ENCODE results near the gene CACNA1H. TPM values are rescaled to one million over a fixed set of nuclear protein-coding genes. Genes with fewer than 3 reads are reported as not detected.
"Not testable (repeated sequence)": the region's sequence is repeated elsewhere in the genome, so short reads cannot be mapped to it uniquely, and the experiment has no call there.

The CACNA1H gene
- total RNA-seq, 4 donors from 2014 or later, result 225 to 361 (median 259) TPM

DNA sequence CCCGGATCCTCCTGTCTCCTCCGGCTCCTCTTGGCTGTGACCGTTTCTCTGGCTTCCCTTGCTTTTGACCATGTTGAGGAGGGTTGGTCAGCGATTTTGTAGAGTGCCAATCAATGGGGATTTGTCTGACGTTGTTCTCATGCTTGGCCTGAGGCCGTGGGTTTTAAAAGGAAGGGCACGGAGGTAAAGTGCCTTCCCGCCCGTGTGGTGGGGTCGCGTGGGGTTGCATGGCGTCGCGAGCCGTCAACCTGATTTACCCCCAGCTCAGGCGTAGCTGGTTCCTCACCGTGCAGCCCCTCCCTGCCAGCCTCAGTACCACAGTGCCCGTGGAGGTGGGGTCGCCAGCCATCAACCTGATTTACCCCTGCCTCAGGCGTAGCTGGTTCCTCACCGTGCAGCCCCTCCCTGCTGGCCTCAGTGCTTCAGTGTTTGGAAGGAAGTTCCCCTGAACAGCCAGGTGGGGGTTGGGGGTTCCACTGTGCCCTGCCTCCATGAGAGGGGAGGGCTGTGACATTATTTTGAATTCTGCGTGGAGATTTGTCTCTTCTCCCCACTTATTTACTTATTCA is 92.6 kb downstream of the CACNA1H start:
- intact Hi-C loops (cut with DNase I), result no loop called here
- TF ChIP-seq EP300 (IDR thresholded peaks at IDR 0.05), result no peak
- TF ChIP-seq POLR2AphosphoS5 (IDR thresholded peaks at IDR 0.05), result no peak
- TF ChIP-seq, protein P1, sequence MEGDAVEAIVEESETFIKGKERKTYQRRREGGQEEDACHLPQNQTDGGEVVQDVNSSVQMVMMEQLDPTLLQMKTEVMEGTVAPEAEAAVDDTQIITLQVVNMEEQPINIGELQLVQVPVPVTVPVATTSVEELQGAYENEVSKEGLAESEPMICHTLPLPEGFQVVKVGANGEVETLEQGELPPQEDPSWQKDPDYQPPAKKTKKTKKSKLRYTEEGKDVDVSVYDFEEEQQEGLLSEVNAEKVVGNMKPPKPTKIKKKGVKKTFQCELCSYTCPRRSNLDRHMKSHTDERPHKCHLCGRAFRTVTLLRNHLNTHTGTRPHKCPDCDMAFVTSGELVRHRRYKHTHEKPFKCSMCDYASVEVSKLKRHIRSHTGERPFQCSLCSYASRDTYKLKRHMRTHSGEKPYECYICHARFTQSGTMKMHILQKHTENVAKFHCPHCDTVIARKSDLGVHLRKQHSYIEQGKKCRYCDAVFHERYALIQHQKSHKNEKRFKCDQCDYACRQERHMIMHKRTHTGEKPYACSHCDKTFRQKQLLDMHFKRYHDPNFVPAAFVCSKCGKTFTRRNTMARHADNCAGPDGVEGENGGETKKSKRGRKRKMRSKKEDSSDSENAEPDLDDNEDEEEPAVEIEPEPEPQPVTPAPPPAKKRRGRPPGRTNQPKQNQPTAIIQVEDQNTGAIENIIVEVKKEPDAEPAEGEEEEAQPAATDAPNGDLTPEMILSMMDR (IDR thresholded peaks at IDR 0.05), result no peak
- TF ChIP-seq POLR2A (IDR thresholded peaks at IDR 0.05; ENCODE audit: low read depth), result no peak
- Histone ChIP-seq H3K4me1 (peaks cover 0 to 4% (median 2%) of the 10 kb centered on the region in 4 donors), H3K4me3 (no peak overlapping the region), H3K36me3 (no peaks in the 10 kb centered on the region), H3K27ac (replicated peaks in 1 of 4) (no peak overlapping the region), H3K27me3 (peaks cover 0 to 45% (median 0%) of the 10 kb centered on the region in 4 donors), H3K9me3 (no peaks in the 10 kb centered on the region)
- WGBS, result 46% methylated on average over 18 of the region's 22 CpGs
- no peak for DNase-seq (ENCODE audit: extremely low spot score)

DNA sequence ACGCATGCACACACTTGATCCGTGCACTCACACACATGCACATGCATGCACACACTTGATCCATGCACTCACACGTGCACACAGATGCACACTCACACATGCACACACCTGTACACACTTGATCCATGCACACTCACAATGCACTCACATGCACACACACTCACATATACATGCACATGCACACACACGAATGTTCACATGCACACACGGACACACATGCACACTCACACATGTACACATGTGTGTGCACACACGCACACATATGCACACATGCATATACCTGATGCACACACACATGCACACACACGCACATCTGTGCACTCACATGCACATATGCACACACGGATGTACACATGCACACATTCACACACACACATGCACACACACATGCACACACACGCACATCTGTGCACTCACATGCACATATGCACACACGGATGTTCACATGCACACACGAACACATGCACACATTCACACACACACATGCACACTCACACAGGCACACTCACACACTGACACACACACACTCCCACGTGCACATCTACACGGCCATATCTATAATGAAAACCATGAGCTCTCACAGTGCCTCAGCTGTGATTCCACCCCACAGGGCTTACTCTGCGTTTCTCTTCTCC is 95.1 kb downstream of the CACNA1H start:
- WGBS, result 73% methylated on average over 12 of the region's 14 CpGs
- peaks cover 0 to 45% (median 0%) of the 10 kb centered on the region in 4 donors for H3K27me3 ChIP-seq
- H3K27ac ChIP-seq (replicated peaks in 1 of 4); intact Hi-C loops (cut with DNase I); H3K9me3 ChIP-seq; H3K36me3 ChIP-seq; H3K4me3 ChIP-seq; DNase-seq (ENCODE audit: extremely low spot score); H3K4me1 ChIP-seq: not testable (repeated sequence)

DNA sequence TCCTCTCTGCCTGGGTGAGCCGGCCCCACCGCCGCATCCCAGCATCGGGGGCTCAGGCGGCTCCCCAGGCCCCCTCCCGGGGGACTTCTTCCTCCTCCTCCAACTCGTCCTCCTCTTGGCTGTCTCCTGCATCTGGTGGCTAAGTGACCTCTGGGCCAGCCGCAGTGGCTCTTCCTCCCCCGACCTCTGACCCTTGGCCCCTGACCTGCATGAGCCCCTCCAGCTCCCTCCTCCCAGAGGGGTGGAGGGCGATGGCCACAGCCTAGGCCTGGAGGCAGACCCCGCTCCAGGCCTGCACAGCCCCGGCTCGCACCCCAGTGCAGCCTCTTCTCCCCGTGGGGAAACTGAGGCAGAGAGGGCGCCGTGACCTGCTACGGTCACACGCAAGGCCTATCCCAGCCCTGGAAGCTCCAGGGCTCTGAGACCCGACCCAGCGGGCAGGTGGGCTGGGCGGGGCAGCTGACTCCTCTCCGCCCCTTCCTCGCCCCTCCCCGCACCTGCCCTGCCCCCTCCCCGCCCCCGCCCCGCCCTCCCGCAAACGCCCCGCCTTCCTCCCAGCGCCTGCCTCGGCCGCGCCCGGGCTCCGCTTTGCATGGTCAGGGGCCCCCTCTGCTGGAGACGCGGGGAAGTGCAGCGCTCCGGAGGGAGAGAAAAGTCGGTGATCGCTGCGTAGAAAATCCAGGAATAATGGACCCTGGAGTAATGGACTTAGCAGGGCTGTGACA is 96.3 kb downstream of the CACNA1H start:
- DNase-seq (ENCODE audit: extremely low spot score); intact Hi-C loops (cut with DNase I); H3K36me3 ChIP-seq; H3K4me3 ChIP-seq; H3K4me1 ChIP-seq; H3K27ac ChIP-seq (replicated peaks in 1 of 4); H3K9me3 ChIP-seq: not testable (repeated sequence)
- H3K27me3 ChIP-seq, result peaks cover 0 to 40% (median 0%) of the 10 kb centered on the region in 4 donors
- WGBS, result no CpG with 5 or more reads among the region's 43 CpGs

DNA sequence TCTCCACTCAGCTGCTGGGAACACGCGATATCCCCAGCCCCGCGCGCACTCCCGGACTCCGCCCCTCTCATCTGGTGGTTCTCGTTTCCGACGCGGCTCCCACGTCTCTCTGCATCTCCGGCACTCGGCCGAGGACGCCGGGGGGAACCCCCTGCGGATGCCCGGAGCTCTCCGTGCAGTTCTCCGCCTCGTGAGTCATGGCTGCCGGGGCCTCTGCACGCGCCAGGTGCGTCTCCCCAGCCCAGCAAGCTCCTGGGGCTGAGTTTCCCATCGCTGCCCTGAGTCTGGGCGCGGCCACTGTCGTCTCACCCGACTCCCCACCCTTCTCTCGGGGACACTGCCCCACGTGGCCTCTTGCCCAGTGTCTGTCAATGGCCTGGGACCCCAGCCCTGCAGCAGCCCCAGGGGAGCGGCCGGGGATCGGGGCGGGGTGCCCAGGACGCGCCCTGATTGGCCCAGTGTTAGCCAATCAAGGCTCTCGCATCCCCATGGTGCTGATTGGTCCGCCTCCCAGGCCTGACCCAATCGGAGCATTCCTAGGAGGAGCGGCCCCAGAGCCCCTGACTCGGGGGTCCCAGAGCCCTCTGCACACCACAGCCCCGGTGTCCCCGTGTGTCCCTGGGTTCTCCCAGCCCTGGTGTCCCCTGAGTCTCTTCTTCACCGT is 100.9 kb downstream of the CACNA1H start:
- WGBS, result no CpG with 5 or more reads among the region's 47 CpGs
- H3K36me3 ChIP-seq; H3K4me3 ChIP-seq; intact Hi-C loops (cut with DNase I); H3K27ac ChIP-seq (replicated peaks in 1 of 4); H3K9me3 ChIP-seq; H3K4me1 ChIP-seq; DNase-seq (ENCODE audit: extremely low spot score): not testable (repeated sequence)
- peaks cover 0 to 42% (median under 1%) of the 10 kb centered on the region in 4 donors for H3K27me3 ChIP-seq

DNA sequence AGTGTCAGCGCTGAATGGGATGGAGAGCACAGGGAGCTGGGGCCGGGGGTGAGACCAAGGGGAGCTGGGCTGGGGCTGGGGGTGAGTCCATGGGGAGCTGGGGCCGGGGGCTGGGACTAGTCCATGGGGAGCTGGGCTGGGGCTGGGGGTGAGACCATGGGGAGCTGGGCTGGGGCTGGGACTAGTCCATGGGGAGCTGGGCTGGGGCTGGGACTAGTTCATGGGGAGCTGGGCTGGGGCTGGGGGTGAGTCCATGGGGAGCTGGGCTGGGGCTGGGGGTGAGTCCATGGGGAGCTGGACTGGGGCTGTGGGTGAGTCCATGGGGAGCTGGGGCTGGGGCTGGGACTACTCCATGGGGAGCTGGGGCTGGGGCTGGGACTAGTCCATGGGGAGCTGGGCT is 101.9 kb downstream of the CACNA1H start:
- H3K9me3 ChIP-seq; intact Hi-C loops (cut with DNase I); H3K4me1 ChIP-seq; H3K36me3 ChIP-seq; H3K27ac ChIP-seq (replicated peaks in 1 of 4); H3K4me3 ChIP-seq; DNase-seq (ENCODE audit: extremely low spot score): not testable (repeated sequence)
- peaks cover 0 to 51% (median 9%) of the 10 kb centered on the region in 4 donors for H3K27me3 ChIP-seq
- WGBS, result no CpG with 5 or more reads among the region's 3 CpGs

DNA sequence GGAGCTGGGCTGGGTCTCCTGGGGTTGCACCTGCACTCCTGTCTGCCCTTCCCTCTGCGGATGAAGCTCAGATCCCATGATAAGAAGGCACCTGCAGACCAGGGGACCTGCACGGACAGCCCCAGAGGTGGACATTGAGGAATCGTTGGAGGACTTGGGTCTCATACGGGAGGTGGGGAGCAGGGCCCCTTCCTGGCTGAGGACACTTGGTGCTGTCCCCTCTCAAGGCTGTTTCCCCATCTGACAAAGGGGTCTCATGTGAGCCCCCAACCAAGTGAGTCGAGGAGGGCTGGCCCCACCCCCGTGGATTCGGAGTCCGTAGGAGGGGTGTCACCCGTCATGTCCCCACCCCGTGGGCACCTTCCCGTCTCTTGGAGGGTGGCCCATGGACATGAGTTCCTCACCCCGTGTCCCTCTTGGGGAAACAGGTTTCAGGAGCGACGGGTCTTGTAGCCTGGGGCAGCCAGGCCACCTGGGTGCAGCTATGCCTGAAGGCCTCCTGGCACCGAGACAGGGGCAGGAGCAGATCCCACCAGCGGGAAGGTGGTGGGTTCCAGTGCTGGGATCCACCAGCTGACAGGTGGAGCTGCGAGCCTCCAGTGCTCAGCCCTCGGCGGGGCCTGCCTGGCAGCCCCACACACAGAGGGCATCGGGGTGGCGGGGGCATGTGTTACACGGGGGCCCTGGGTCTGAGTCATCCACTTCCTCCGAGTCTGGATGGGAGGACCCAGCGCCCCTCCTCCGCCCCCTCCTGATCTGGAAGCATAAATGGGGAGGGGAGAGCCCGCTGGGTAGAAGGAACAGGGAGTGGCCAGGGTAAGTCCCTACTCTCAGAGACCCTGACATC is 102.6 kb downstream of the CACNA1H start, which contains the start of gene TPSD1:
Gene TPSD1, plus strand, starts transcription at position 794 of the 847 bp plus-strand sequence. CDS start 212 bp downstream, outside the sequence.
- intact Hi-C loops (cut with DNase I); H3K9me3 ChIP-seq: not testable (repeated sequence)
- 62% methylated on average over 10 of the region's 26 CpGs for WGBS

DNA sequence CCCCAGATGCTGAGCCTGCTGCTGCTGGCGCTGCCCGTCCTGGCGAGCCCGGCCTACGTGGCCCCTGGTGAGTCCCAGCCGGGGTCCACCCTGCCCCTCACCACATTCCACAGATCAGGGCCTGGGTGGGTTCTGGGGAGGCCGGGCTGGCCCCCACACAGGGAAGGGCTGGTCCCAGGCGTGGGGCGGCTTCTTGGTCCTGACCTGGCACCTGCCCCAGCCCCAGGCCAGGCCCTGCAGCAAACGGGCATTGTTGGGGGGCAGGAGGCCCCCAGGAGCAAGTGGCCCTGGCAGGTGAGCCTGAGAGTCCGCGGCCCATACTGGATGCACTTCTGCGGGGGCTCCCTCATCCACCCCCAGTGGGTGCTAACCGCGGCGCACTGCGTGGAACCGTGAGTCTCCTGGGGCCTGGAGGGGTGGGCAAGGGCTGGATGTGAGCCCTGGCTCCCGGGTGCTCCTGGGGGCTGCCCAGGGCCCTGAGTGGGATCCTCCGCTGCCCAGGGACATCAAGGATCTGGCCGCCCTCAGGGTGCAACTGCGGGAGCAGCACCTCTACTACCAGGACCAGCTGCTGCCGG is 103.5 kb downstream of the CACNA1H start:
- H3K36me3 ChIP-seq; DNase-seq (ENCODE audit: extremely low spot score); intact Hi-C loops (cut with DNase I); H3K4me3 ChIP-seq; H3K4me1 ChIP-seq; H3K27ac ChIP-seq (replicated peaks in 1 of 4); H3K9me3 ChIP-seq: not testable (repeated sequence)
- WGBS, result 35% methylated on average over 4 of the region's 23 CpGs
- peaks cover 0 to 67% (median 18%) of the 10 kb centered on the region in 4 donors for H3K27me3 ChIP-seq

More for the DNA sequence above, 102.6 kb downstream of the CACNA1H start, which contains the start of gene TPSD1:
- not testable (repeated sequence) for H3K27ac ChIP-seq (replicated peaks in 1 of 4); H3K36me3 ChIP-seq; H3K4me3 ChIP-seq; DNase-seq (ENCODE audit: extremely low spot score); H3K4me1 ChIP-seq
- peaks cover 0 to 58% (median 15%) of the 10 kb centered on the region in 4 donors for H3K27me3 ChIP-seq
